HCT116 (cell line): ENCODE data around the gene C6orf132. TPM values are rescaled to one million over a fixed set of nuclear protein-coding genes. Genes with fewer than 3 reads are reported as not detected.

Experiments used
- total RNA-seq: library from RNA; stranded (reverse); gene quantifications from one replicate; pipeline ENCODE4 v1.2.1, GENCODE V29; 2021; ENCODE audit not compliant: unreplicated experiment

The C6orf132 gene
- total RNA-seq, 1 experiment from 2014 or later = 18.9 TPM

Other genes starting within 250 kb of the C6orf132 start
- gene USP49, start 247.2 kb downstream of the C6orf132 start, total RNA-seq = 6.9 TPM
- gene MED20, start 221.5 kb downstream of the C6orf132 start, total RNA-seq = 26.4 TPM
- gene BYSL, start 221.1 kb downstream of the C6orf132 start, total RNA-seq = 55.7 TPM
- gene CCND3, start 200.8 kb downstream of the C6orf132 start, total RNA-seq = 26.6 TPM
- 29.5 TPM for gene TAF8, start 92.1 kb downstream of the C6orf132 start, total RNA-seq
- not detected for gene GUCA1A, start 30.7 kb upstream of the C6orf132 start, total RNA-seq
- 4.6 TPM for gene GUCA1B, start 52.3 kb upstream of the C6orf132 start, total RNA-seq
- 62.1 TPM for gene MRPS10, start 75.2 kb upstream of the C6orf132 start, total RNA-seq